Measurements from ENCODE around the gene ZBP1. TPM values are rescaled to one million over a fixed set of nuclear protein-coding genes. Genes with fewer than 3 reads are reported as not detected.

ZBP1 gene
- total and polyA plus RNA-seq, 3 donors from 2014 or later, result 0.31 to 0.66 TPM; not detected in 1

GRCh38 chr20:57586370-57586793 lies 33.8 kb downstream of the ZBP1 start:
- 62 to 65% methylated on average over 8 of the region's 8 CpGs for WGBS, 2 donors

DNA sequence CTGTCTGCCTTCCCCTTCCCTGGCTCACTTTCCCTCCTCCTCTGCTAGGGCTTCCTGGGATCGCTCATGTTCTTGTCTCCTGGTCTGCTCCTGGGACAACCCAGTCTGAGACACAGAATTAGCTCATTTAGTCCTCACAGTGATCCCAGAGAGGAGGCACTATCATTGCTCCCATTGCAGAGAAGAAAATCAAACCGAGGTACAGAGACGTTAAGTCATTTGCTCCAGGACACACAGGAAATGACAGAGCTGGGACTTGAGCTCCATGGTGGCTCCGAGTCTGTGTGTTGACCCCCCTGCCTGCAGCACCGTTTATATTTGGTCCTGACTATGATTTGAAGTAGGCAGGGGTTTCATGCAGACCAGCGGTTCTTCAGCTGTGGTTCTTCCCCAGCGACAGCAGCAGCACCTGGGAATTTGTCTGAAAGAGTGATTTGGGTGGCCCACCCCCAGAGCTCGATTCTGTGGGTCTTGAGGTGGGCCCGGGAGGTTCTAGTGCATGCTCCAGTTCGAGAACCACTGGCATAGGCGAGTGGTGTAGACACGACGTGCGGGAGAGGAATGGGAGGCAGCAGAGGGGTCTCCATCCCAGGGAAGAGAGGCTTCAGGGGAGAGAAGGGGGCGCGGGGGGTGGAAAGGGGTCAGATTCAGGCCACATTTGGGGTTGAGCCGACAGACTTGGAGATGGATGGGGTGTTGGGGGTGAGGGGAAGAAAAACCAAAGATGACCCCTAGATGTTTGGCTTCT lies 34.6 kb downstream of the ZBP1 start:
- H3K36me3 ChIP-seq (ENCODE audit: low read depth, missing control alignments), result no peaks in the 10 kb centered on the region
- H3K9me3 ChIP-seq, result no peaks in the 10 kb centered on the region
- no peaks in the 10 kb centered on the region for H3K4me1 ChIP-seq
- DNase-seq, result no peak
- H3K27me3 ChIP-seq, result no peaks in the 10 kb centered on the region
- TF ChIP-seq, protein P1, sequence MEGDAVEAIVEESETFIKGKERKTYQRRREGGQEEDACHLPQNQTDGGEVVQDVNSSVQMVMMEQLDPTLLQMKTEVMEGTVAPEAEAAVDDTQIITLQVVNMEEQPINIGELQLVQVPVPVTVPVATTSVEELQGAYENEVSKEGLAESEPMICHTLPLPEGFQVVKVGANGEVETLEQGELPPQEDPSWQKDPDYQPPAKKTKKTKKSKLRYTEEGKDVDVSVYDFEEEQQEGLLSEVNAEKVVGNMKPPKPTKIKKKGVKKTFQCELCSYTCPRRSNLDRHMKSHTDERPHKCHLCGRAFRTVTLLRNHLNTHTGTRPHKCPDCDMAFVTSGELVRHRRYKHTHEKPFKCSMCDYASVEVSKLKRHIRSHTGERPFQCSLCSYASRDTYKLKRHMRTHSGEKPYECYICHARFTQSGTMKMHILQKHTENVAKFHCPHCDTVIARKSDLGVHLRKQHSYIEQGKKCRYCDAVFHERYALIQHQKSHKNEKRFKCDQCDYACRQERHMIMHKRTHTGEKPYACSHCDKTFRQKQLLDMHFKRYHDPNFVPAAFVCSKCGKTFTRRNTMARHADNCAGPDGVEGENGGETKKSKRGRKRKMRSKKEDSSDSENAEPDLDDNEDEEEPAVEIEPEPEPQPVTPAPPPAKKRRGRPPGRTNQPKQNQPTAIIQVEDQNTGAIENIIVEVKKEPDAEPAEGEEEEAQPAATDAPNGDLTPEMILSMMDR (IDR thresholded peaks at IDR 0.05), result no peak
- TF ChIP-seq POLR2A (IDR thresholded peaks at IDR 0.05), result no peak
- WGBS, 2 donors, result 75 to 81% methylated on average over 15 to 17 of the region's 17 CpGs
- no peak overlapping the region for H3K4me3 ChIP-seq
- intact Hi-C loops (cut with DNase I; ENCODE audit: low total_unique reads), result no loop called here
- no peak overlapping the region for H3K27ac ChIP-seq

More at GRCh38 chr20:57586370-57586793, 33.8 kb downstream of the ZBP1 start:
- no peaks in the 10 kb centered on the region for H3K36me3 ChIP-seq (ENCODE audit: low read depth, missing control alignments)
- H3K4me1 ChIP-seq, result no peaks in the 10 kb centered on the region
- TF ChIP-seq, protein P1 (IDR thresholded peaks at IDR 0.05), result no peak
- TF ChIP-seq POLR2A (IDR thresholded peaks at IDR 0.05), result no peak
- no peaks in the 10 kb centered on the region for H3K9me3 ChIP-seq
- H3K27ac ChIP-seq, result no peak overlapping the region
- intact Hi-C loops (cut with DNase I; ENCODE audit: low total_unique reads), result no loop called here
- H3K4me3 ChIP-seq, result no peak overlapping the region
- no peaks in the 10 kb centered on the region for H3K27me3 ChIP-seq
- no peak for DNase-seq

- intact Hi-C loops (cut with DNase I; ENCODE audit: low total_unique reads), result no loop called here
- 75 to 77% methylated on average over 7 to 8 of the region's 8 CpGs for WGBS, 2 donors
- Histone ChIP-seq H3K4me3 (no peak overlapping the region), H3K27ac (no peak overlapping the region), H3K4me1 (no peaks in the 10 kb centered on the region), H3K9me3 (no peaks in the 10 kb centered on the region), H3K27me3 (no peaks in the 10 kb centered on the region), H3K36me3 (ENCODE audit: low read depth, missing control alignments) (no peaks in the 10 kb centered on the region)
- DNase-seq, result no peak
- TF ChIP-seq, protein P1 (IDR thresholded peaks at IDR 0.05), result no peak
- TF ChIP-seq POLR2A (IDR thresholded peaks at IDR 0.05), result no peak
Measured at GRCh38 chr20:57584768-57585461, 35.3 kb downstream of the ZBP1 start.

- H3K9me3 ChIP-seq, result no peaks in the 10 kb centered on the region
- no peaks in the 10 kb centered on the region for H3K4me1 ChIP-seq
- H3K36me3 ChIP-seq (ENCODE audit: low read depth, missing control alignments), result no peaks in the 10 kb centered on the region
- H3K27me3 ChIP-seq, result no peaks in the 10 kb centered on the region
- no peak for DNase-seq
- H3K27ac ChIP-seq, result no peak overlapping the region
- no peak overlapping the region for H3K4me3 ChIP-seq
- WGBS, 2 donors, result 87 to 92% methylated on average over 18 of the region's 18 CpGs
- no peak for TF ChIP-seq POLR2A (IDR thresholded peaks at IDR 0.05)
- TF ChIP-seq, protein P1 (IDR thresholded peaks at IDR 0.05), result no peak
- intact Hi-C loops (cut with DNase I; ENCODE audit: low total_unique reads), result no loop called here
Measured at GRCh38 chr20:57583289-57584257, 36.7 kb downstream of the ZBP1 start.

All from testis (tissue), 3 donors.